NCI-H2196 (cell line): ENCODE data around the gene KEAP1.

Experiments
- DNase-seq: peaks from one replicate; lab custom pipeline; 2025; ENCODE audit not compliant: unreplicated experiment; lab: John Stamatoyannopoulos, UW

KEAP1 gene

GRCh38 chr19:10450853-10451609 lies 52.1 kb downstream of the KEAP1 start:
- peak; percentile 45 for DNase-seq

DNA sequence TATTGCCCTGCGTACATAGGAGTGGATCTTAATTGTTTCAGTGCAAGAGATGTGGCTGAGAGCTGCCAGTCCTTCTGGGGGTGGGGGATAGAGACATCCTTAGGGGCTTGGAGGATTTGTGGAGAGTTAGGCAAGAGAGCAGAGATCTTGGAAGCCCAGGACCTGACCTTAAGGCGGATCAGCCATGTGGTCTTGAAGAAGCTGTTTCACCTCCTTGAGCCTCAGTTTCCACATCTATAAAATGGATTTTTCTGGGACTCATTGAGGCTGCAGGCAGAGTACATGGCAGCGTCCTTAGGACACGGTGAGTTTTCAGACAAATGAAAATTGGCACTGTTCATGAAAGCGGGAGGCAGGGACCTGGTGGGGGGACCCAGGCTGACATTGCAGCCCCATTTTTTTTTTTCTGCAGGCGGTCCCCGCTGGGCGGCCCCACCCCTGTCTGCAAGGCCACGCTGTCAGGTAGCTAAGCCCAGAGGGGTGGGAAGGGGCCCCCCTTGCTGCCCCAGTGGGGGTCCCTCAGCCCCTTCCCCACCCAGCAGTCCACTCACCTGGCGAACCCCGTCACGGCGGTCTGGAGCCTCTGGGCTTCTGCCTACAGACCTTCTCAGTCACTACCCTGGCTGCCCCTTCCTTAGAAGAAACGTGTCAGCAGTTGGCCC lies 52.8 kb downstream of the KEAP1 start:
- DNase-seq, result no peak

DNA sequence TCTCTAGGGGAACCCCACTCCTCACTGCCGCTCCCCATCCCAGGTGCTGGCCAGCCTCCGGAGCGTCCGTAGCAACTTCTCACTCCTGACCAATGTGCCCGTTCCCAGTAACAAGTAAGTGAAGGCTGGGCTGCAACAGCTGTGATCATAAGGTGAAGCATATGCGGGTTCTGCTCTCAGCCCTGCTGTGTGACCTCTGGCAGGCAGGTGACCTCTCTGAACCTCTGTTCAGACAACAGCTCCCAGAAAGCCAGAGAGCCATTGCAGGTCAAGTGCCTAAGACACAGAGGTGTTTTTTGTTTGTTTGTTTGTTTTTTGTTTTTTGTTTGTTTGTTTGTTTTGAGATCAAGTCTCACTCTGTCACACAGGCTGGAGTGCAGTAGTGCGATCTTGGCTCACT lies 54.1 kb downstream of the KEAP1 start:
- no peak for DNase-seq

DNA sequence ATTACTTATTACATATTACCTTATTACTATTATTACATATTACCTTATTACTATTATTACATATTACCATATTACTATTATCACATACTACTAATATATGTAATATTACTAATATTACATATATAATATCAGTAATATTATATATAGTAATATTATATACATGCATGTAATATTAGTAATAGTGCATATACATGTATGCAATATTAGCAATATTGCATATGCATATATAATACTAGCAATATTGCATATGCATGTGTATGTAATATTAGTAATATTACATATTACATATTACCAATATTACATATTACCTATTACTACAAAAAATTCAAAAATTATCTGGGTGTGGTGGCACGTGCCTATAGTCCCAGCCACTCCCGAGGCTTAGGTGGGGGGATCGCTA lies 60.5 kb downstream of the KEAP1 start:
- no peak for DNase-seq

DNA sequence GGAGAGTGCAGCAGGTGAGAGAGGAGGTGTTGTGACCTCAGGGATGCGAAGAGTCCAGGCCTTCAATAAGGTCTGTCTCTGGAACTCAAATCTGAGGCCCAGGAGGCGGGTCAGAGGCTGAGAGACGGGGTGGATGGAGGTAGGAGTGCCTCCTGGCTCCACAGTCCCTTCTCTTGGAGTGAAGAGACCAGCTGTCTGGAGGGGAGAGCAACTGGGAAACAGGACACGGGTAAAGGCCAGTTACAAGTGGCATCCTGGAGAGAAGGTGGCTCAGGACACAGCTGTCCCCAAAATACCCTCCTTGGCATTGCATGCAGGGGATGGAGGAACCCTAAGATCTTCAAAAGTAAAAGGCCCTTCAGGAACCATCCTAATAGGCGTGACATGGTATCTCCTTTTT lies 63.6 kb downstream of the KEAP1 start:
- DNase-seq, result no peak
